Measurements from ENCODE around the gene TRPM5.

Gene TRPM5

DNA sequence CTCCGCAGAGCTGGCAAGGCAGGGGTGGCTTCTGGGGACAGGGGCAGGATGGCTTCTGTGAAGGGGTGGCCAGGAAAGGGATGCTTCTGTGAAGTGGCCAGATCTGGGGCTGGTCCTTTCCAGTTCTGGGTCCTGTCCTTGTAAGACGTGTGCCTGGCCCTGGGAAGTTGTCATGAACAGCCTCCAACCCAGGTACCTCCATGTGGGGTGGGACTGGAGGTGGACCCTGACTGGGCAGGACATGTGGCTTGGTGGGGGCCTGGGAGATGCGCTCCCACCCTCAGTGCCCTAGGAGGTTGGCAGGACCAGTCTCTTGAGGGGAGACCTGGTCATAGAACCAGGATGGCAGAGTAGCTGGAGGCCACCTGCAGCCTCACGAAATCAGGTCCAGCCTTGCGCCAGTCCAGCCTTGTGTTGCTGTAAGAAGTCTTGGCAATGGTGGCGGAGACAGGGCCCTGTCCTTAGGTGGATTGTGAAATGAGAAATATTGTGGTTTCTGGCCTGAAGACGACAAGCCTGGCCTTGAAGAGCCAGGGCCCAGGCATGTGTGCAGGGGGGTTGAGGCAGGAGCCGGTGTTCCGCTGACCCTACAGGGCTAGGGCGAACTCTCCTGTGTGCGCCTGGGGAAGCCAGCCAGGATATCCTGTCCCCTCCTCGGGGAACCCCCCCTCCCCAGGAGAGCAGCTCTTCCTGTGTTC is 3.1 kb upstream of the TRPM5 start:
- Histone ChIP-seq H3K27me3 (ENCODE audit: control insufficient read depth in 1 of 2, insufficient read depth in 2 of 2, low read length in 2 of 2) (no peaks in the 10 kb centered on the region), H3K9ac (ENCODE audit: low read depth in 1 of 2, low read length in 2 of 2) (peak overlapping the region; percentile 80 to 90), H3K27ac (ENCODE audit: low read depth, low read length) (no peak overlapping the region), H3K4me3 (ENCODE audit: low read depth in 1 of 2, low read length in 2 of 2) (peak overlapping the region; percentile 79 to 81), H3K9me3 (ENCODE audit: control insufficient read depth in 1 of 2, low read length in 2 of 2) (no peaks in the 10 kb centered on the region), H3K36me3 (ENCODE audit: control insufficient read depth in 1 of 2, insufficient read depth in 2 of 2, low read length in 2 of 2) (peaks cover 0 to 8% of the 10 kb centered on the region in 2 donors), H3K4me1 (ENCODE audit: control insufficient read depth in 1 of 2, insufficient read depth in 2 of 2, low read length in 2 of 2) (peaks cover 38 to 43% of the 10 kb centered on the region in 2 donors)

- Histone ChIP-seq H3K9me3 (ENCODE audit: control insufficient read depth in 1 of 2, low read length in 2 of 2) (no peaks in the 10 kb centered on the region), H3K27ac (ENCODE audit: low read depth, low read length) (no peak overlapping the region), H3K9ac (ENCODE audit: low read depth in 1 of 2, low read length in 2 of 2) (peak overlapping the region; percentile 80 to 90), H3K4me1 (ENCODE audit: control insufficient read depth in 1 of 2, insufficient read depth in 2 of 2, low read length in 2 of 2) (peaks cover 44 to 45% of the 10 kb centered on the region in 2 donors), H3K4me3 (ENCODE audit: low read depth in 1 of 2, low read length in 2 of 2) (peak overlapping the region; percentile 79 to 81), H3K36me3 (ENCODE audit: control insufficient read depth in 1 of 2, insufficient read depth in 2 of 2, low read length in 2 of 2) (peaks cover 0 to 8% of the 10 kb centered on the region in 2 donors), H3K27me3 (ENCODE audit: control insufficient read depth in 1 of 2, insufficient read depth in 2 of 2, low read length in 2 of 2) (no peaks in the 10 kb centered on the region)
Observed at GRCh38 chr11:2446590-2447252, 2.4 kb upstream of the TRPM5 start.

DNA sequence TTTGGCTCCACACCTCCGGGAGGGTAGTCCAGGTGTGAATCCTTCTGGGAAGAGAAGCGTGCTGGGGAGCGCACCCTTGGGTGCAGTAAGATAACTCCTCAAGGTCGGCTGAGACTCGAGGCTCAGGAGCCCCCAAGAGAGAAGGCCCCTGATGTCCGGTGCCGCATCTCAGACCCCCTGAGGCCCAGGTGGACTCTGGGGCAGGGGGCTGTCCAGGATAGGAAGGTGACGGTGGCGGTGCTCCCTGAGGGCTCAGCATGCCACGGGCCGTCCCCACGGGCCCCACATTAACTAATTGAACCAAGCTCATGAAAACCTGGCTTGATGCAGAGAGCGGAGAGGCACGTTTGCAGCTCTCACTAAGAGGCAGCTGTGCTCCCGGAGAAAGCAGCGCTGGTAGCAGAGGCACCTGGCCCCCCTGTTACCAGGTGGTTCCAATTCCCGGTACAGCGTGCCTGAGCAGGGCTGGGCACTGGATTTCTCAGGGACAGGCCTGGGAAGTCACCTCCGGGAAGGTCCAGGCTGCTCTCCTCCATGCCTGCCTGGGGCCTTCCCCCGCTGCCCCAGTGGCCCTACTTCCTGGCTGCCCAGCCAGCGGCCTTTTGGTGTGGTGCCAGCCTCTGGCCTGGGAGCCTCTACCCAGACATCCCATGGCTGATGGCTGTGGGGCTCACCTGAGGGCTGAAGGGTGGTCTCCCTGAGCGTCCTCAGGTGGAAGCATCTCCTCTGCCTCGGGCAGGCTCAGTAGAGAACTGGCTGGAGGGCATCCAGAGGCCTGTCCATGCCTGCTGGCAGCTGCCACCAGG is 1.6 kb upstream of the TRPM5 start:
- Histone ChIP-seq H3K36me3 (ENCODE audit: control insufficient read depth in 1 of 2, insufficient read depth in 2 of 2, low read length in 2 of 2) (peaks cover 0 to 8% of the 10 kb centered on the region in 2 donors), H3K9ac (ENCODE audit: low read depth in 1 of 2, low read length in 2 of 2) (peak overlapping the region; percentile 80 to 90), H3K4me1 (ENCODE audit: control insufficient read depth in 1 of 2, insufficient read depth in 2 of 2, low read length in 2 of 2) (peaks cover 48 to 51% of the 10 kb centered on the region in 2 donors), H3K27ac (ENCODE audit: low read depth, low read length) (no peak overlapping the region), H3K4me3 (ENCODE audit: low read depth in 1 of 2, low read length in 2 of 2) (peak overlapping the region; percentile 79 to 81), H3K27me3 (ENCODE audit: control insufficient read depth in 1 of 2, insufficient read depth in 2 of 2, low read length in 2 of 2) (no peaks in the 10 kb centered on the region), H3K9me3 (ENCODE audit: control insufficient read depth in 1 of 2, low read length in 2 of 2) (no peaks in the 10 kb centered on the region)

DNA sequence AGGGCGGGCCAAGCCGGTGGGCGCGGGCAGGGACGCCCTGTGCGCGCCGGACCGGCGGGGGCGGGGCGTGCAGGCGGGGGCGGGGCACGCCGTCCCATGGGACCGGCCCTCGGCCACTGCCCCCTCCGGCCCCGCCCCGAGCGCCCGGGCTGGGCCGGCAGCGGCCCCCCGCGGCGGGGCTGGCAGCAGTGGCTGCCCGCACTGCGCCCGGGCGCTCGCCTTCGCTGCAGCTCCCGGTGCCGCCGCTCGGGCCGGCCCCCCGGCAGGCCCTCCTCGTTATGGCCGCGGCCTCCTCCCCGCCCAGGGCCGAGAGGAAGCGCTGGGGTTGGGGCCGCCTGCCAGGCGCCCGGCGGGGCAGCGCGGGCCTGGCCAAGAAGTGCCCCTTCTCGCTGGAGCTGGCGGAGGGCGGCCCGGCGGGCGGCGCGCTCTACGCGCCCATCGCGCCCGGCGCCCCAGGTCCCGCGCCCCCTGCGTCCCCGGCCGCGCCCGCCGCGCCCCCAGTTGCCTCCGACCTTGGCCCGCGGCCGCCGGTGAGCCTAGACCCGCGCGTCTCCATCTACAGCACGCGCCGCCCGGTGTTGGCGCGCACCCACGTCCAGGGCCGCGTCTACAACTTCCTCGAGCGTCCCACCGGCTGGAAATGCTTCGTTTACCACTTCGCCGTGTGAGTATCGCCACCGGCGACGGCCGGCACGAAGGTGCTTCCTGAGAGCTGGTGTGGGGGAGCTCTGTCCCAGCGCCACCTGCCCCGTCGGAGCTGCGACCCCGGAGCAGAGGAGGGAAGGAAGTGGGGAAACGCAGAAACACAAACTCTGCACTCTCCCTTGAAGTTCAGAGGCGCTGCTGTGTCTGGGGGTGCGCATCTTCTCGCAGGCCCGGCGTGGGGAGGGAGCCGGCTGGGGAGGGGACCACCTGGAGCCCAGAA is 769 bp upstream of the TRPM5 start, which contains the start of gene KCNQ1:
Gene KCNQ1, plus strand, starts transcription at position 188 of the 925 bp plus-strand sequence. Its CDS starts 91 bp downstream, at position 279.
- peak within 1 kb of the TSS; percentile 80 to 90 for H3K9ac ChIP-seq (ENCODE audit: low read depth in 1 of 2, low read length in 2 of 2)
- H3K27me3 ChIP-seq (ENCODE audit: control insufficient read depth in 1 of 2, insufficient read depth in 2 of 2, low read length in 2 of 2), result no peaks in the 10 kb centered on the region
- peak within 1 kb of the TSS; percentile 79 to 81 for H3K4me3 ChIP-seq (ENCODE audit: low read depth in 1 of 2, low read length in 2 of 2)
- H3K4me1 ChIP-seq (ENCODE audit: control insufficient read depth in 1 of 2, insufficient read depth in 2 of 2, low read length in 2 of 2), result peaks cover 54 to 56% of the 10 kb centered on the region in 2 donors
- peak within 1 kb of the TSS; percentile 42 for H3K27ac ChIP-seq (ENCODE audit: low read depth, low read length)
- peaks cover 0 to 3% of the 10 kb centered on the region in 2 donors for H3K36me3 ChIP-seq (ENCODE audit: control insufficient read depth in 1 of 2, insufficient read depth in 2 of 2, low read length in 2 of 2)
- no peaks in the 10 kb centered on the region for H3K9me3 ChIP-seq (ENCODE audit: control insufficient read depth in 1 of 2, low read length in 2 of 2)

DNA sequence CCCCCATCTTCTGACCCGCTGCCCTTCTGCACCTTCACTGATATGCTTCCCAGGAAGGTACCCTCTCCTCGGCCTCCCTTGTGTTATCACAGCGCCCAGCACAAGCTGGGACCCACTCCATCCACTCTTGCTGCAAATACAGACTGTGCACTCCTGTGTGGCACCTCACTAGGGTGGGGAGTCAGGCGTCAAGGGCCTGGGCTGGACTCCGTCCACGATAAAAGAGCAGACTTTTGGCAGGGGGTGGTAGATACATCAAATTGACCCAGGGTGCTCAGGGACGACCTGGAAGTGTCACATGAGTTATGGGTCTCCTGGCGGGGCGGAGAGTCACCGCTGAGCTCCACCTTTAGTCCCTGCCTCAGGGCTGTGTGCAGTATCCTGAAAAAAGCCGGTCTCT is 908 bp downstream of the TRPM5 start:
- no peaks in the 10 kb centered on the region for H3K36me3 ChIP-seq (ENCODE audit: control insufficient read depth in 1 of 2, insufficient read depth in 2 of 2, low read length in 2 of 2)
- H3K27ac ChIP-seq (ENCODE audit: low read depth, low read length), result no peak overlapping the region
- H3K4me1 ChIP-seq (ENCODE audit: control insufficient read depth in 1 of 2, insufficient read depth in 2 of 2, low read length in 2 of 2), result peaks cover 53 to 54% of the 10 kb centered on the region in 2 donors
- H3K4me3 ChIP-seq (ENCODE audit: low read depth in 1 of 2, low read length in 2 of 2), result peak overlapping the region; percentile 11 to 69
- no peaks in the 10 kb centered on the region for H3K9me3 ChIP-seq (ENCODE audit: control insufficient read depth in 1 of 2, low read length in 2 of 2)
- peak overlapping the region; percentile 40 to 48 for H3K9ac ChIP-seq (ENCODE audit: low read depth in 1 of 2, low read length in 2 of 2)
- no peaks in the 10 kb centered on the region for H3K27me3 ChIP-seq (ENCODE audit: control insufficient read depth in 1 of 2, insufficient read depth in 2 of 2, low read length in 2 of 2)

DNA sequence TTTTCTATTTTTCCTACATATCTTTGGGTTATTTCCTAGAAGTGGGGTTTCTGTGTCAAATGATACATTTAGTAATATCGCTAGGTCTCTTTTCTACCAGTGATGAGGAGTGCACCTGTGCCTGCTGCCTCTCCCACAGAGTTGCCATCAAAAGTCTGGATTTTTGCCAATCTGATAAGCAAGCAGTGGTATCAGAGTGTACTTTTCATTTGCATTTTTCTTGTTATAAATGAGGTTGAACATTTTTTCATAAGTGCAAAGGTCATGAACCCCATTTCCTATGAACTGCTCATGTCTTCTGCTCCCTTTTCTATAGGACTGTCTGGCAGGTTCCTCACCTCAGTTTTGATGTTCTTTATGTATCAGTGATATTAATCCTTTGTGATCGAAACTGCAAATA is 1.7 kb downstream of the TRPM5 start:
- peaks cover 44 to 47% of the 10 kb centered on the region in 2 donors for H3K4me1 ChIP-seq (ENCODE audit: control insufficient read depth in 1 of 2, insufficient read depth in 2 of 2, low read length in 2 of 2)

DNA sequence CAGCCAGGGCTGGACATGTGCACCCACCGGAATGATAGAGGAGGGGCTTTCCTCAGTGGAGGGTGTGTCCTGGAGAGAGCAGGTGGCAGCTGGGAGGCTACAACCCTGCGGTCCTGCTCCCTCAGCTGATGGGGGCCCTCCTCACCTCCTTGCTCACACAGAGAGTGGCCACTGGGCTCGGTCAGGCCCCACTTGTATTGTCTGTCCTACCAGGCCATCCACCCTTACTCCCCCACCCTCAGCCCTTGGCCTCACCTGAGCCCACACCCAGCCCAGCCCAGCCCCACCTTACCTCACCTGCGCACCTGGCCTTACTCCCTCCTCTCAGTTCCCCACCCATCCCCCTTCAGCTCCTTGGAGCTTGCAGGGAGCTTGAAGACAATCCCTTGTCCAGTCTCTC is 3.1 kb downstream of the TRPM5 start:
- peak overlapping the region; percentile 33 for H3K27ac ChIP-seq (ENCODE audit: low read depth, low read length)
- peaks cover 30 to 36% of the 10 kb centered on the region in 2 donors for H3K4me1 ChIP-seq (ENCODE audit: control insufficient read depth in 1 of 2, insufficient read depth in 2 of 2, low read length in 2 of 2)
- H3K9me3 ChIP-seq (ENCODE audit: control insufficient read depth in 1 of 2, low read length in 2 of 2), result no peaks in the 10 kb centered on the region
- H3K36me3 ChIP-seq (ENCODE audit: control insufficient read depth in 1 of 2, insufficient read depth in 2 of 2, low read length in 2 of 2), result no peaks in the 10 kb centered on the region
- H3K27me3 ChIP-seq (ENCODE audit: control insufficient read depth in 1 of 2, insufficient read depth in 2 of 2, low read length in 2 of 2), result no peaks in the 10 kb centered on the region
- H3K9ac ChIP-seq (ENCODE audit: low read depth in 1 of 2, low read length in 2 of 2), result no peak overlapping the region
- no peak overlapping the region for H3K4me3 ChIP-seq (ENCODE audit: low read depth in 1 of 2, low read length in 2 of 2)

More for the DNA sequence above, 1.7 kb downstream of the TRPM5 start:
- no peak overlapping the region for H3K4me3 ChIP-seq (ENCODE audit: low read depth in 1 of 2, low read length in 2 of 2)
- no peak overlapping the region for H3K9ac ChIP-seq (ENCODE audit: low read depth in 1 of 2, low read length in 2 of 2)
- H3K27me3 ChIP-seq (ENCODE audit: control insufficient read depth in 1 of 2, insufficient read depth in 2 of 2, low read length in 2 of 2), result no peaks in the 10 kb centered on the region
- H3K9me3 ChIP-seq (ENCODE audit: control insufficient read depth in 1 of 2, low read length in 2 of 2), result no peaks in the 10 kb centered on the region
- no peak overlapping the region for H3K27ac ChIP-seq (ENCODE audit: low read depth, low read length)
- no peaks in the 10 kb centered on the region for H3K36me3 ChIP-seq (ENCODE audit: control insufficient read depth in 1 of 2, insufficient read depth in 2 of 2, low read length in 2 of 2)

- no peaks in the 10 kb centered on the region for H3K27me3 ChIP-seq (ENCODE audit: control insufficient read depth in 1 of 2, insufficient read depth in 2 of 2, low read length in 2 of 2)
Observed at GRCh38 chr11:2440646-2441045, 3.7 kb downstream of the TRPM5 start.

GRCh38 chr11:2439820-2440219 is 4.5 kb downstream of the TRPM5 start:
- Histone ChIP-seq H3K9me3 (ENCODE audit: control insufficient read depth in 1 of 2, low read length in 2 of 2) (no peaks in the 10 kb centered on the region), H3K27ac (ENCODE audit: low read depth, low read length) (no peak overlapping the region), H3K9ac (ENCODE audit: low read depth in 1 of 2, low read length in 2 of 2) (no peak overlapping the region), H3K36me3 (ENCODE audit: control insufficient read depth in 1 of 2, insufficient read depth in 2 of 2, low read length in 2 of 2) (no peaks in the 10 kb centered on the region), H3K4me3 (ENCODE audit: low read depth in 1 of 2, low read length in 2 of 2) (no peak overlapping the region), H3K27me3 (ENCODE audit: control insufficient read depth in 1 of 2, insufficient read depth in 2 of 2, low read length in 2 of 2) (no peaks in the 10 kb centered on the region), H3K4me1 (ENCODE audit: control insufficient read depth in 1 of 2, insufficient read depth in 2 of 2, low read length in 2 of 2) (peaks cover 26 to 28% of the 10 kb centered on the region in 2 donors)

More at GRCh38 chr11:2440646-2441045, 3.7 kb downstream of the TRPM5 start:
- Histone ChIP-seq H3K27ac (ENCODE audit: low read depth, low read length) (no peak overlapping the region), H3K4me1 (ENCODE audit: control insufficient read depth in 1 of 2, insufficient read depth in 2 of 2, low read length in 2 of 2) (peaks cover 28 to 30% of the 10 kb centered on the region in 2 donors), H3K4me3 (ENCODE audit: low read depth in 1 of 2, low read length in 2 of 2) (no peak overlapping the region), H3K9ac (ENCODE audit: low read depth in 1 of 2, low read length in 2 of 2) (no peak overlapping the region), H3K36me3 (ENCODE audit: control insufficient read depth in 1 of 2, insufficient read depth in 2 of 2, low read length in 2 of 2) (no peaks in the 10 kb centered on the region), H3K9me3 (ENCODE audit: control insufficient read depth in 1 of 2, low read length in 2 of 2) (no peaks in the 10 kb centered on the region)

Measured in duodenal mucosa (tissue), 2 donors.